Measurements from ENCODE around the gene TARS3. TPM values are rescaled to one million over a fixed set of nuclear protein-coding genes. Genes with fewer than 3 reads are reported as not detected.

TARS3 gene
- total RNA-seq, 4 donors from 2014 or later, result 16.7 to 26.6 (median 23.5) TPM

GRCh38 chr15:101639667-101640066 lies 84.6 kb downstream of the TARS3 start:
- intact Hi-C loops (cut with DNase I), result loop anchor here (5.0 kb wide), 1 partner anchor 342 kb away; the partner anchor contains the start of gene SNRPA1
- peaks cover 21 to 61% (median 38%) of the 10 kb centered on the region in 4 donors for H3K36me3 ChIP-seq
- H3K27me3 ChIP-seq, result no peaks in the 10 kb centered on the region
- no peaks in the 10 kb centered on the region for H3K9me3 ChIP-seq
- WGBS, result 89% methylated on average over 4 of the region's 4 CpGs
- no peak for DNase-seq (ENCODE audit: extremely low spot score)
- H3K27ac ChIP-seq (replicated peaks in 1 of 4), result no peak overlapping the region
- TF ChIP-seq POLR2A (IDR thresholded peaks at IDR 0.05; ENCODE audit: low read depth) (no peak), CTCF (IDR thresholded peaks at IDR 0.05) (no peak), EP300 (IDR thresholded peaks at IDR 0.05) (no peak), POLR2AphosphoS5 (IDR thresholded peaks at IDR 0.05) (no peak)
- no peak overlapping the region for H3K4me3 ChIP-seq
- peaks cover 13 to 32% (median 21%) of the 10 kb centered on the region in 4 donors for H3K4me1 ChIP-seq

GRCh38 chr15:101637919-101638318 lies 86.4 kb downstream of the TARS3 start:
- H3K36me3 ChIP-seq, result peaks cover 11 to 48% (median 24%) of the 10 kb centered on the region in 4 donors
- TF ChIP-seq EP300 (IDR thresholded peaks at IDR 0.05) (no peak), CTCF (IDR thresholded peaks at IDR 0.05) (no peak), POLR2A (IDR thresholded peaks at IDR 0.05; ENCODE audit: low read depth) (no peak), POLR2AphosphoS5 (IDR thresholded peaks at IDR 0.05) (no peak)
- intact Hi-C loops (cut with DNase I), result no loop called here

GRCh38 chr15:101637516-101637915 lies 86.8 kb downstream of the TARS3 start:
- H3K27ac ChIP-seq (replicated peaks in 1 of 4), result no peak overlapping the region
- TF ChIP-seq CTCF (IDR thresholded peaks at IDR 0.05) (no peak), EP300 (IDR thresholded peaks at IDR 0.05) (no peak), POLR2A (IDR thresholded peaks at IDR 0.05; ENCODE audit: low read depth) (no peak), POLR2AphosphoS5 (IDR thresholded peaks at IDR 0.05) (no peak)
- peak; percentile 39 for DNase-seq (ENCODE audit: extremely low spot score)
- H3K27me3 ChIP-seq, result no peaks in the 10 kb centered on the region
- peaks cover 13 to 28% (median 20%) of the 10 kb centered on the region in 4 donors for H3K4me1 ChIP-seq
- H3K9me3 ChIP-seq, result no peaks in the 10 kb centered on the region
- WGBS, result 84% methylated on average over 6 of the region's 6 CpGs
- peaks cover 10 to 45% (median 21%) of the 10 kb centered on the region in 4 donors for H3K36me3 ChIP-seq
- no peak overlapping the region for H3K4me3 ChIP-seq
- intact Hi-C loops (cut with DNase I), result no loop called here

More at GRCh38 chr15:101637919-101638318, 86.4 kb downstream of the TARS3 start:
- peaks cover 13 to 29% (median 21%) of the 10 kb centered on the region in 4 donors for H3K4me1 ChIP-seq
- H3K4me3 ChIP-seq, result no peak overlapping the region
- H3K27me3 ChIP-seq, result no peaks in the 10 kb centered on the region
- H3K27ac ChIP-seq (replicated peaks in 1 of 4), result no peak overlapping the region
- no peaks in the 10 kb centered on the region for H3K9me3 ChIP-seq
- DNase-seq (ENCODE audit: extremely low spot score), result peak; percentile 29
- 85% methylated on average over 3 of the region's 3 CpGs for WGBS

GRCh38 chr15:101637038-101637437 lies 87.2 kb downstream of the TARS3 start:
- Histone ChIP-seq H3K4me3 (no peak overlapping the region), H3K4me1 (peaks cover 13 to 23% (median 15%) of the 10 kb centered on the region in 4 donors), H3K27ac (replicated peaks in 1 of 4) (no peak overlapping the region), H3K27me3 (no peaks in the 10 kb centered on the region), H3K36me3 (peaks cover 7 to 40% (median 17%) of the 10 kb centered on the region in 4 donors), H3K9me3 (no peaks in the 10 kb centered on the region)
- peak; percentile 66 for DNase-seq (ENCODE audit: extremely low spot score)
- TF ChIP-seq POLR2AphosphoS5 (IDR thresholded peaks at IDR 0.05) (no peak), CTCF (IDR thresholded peaks at IDR 0.05) (no peak), POLR2A (IDR thresholded peaks at IDR 0.05; ENCODE audit: low read depth) (no peak), EP300 (IDR thresholded peaks at IDR 0.05) (no peak)
- WGBS, result 87% methylated on average over 3 of the region's 3 CpGs
- intact Hi-C loops (cut with DNase I), result no loop called here
